Measurements from ENCODE around the gene PPP3R1. TPM values are rescaled to one million over a fixed set of nuclear protein-coding genes. Genes with fewer than 3 reads are reported as not detected.
A peak's percentile ranks its signal among the peaks of the same experiment; 100 is the strongest.

PPP3R1 gene, protein sequence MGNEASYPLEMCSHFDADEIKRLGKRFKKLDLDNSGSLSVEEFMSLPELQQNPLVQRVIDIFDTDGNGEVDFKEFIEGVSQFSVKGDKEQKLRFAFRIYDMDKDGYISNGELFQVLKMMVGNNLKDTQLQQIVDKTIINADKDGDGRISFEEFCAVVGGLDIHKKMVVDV
- polyA plus RNA-seq (ENCODE audit: insufficient read length in 12 of 12), result 100 to 1,000 TPM in 1 of 12 donors, 10 to 100 TPM in 11; 43.6 to 899 (median 55.4) TPM
- long read RNA-seq, donor 1, transcript PPP3R1-201 (6 exons, 3,023 nt), result major isoform, 13 of 13 reads
- long read RNA-seq, donor 1, partial matches to known transcripts, result 0 of 13 reads
- long read RNA-seq, donor 1, other reads (novel, unspliced or antisense), result 0 of 13 reads
- long read RNA-seq, donor 2, transcript PPP3R1-201 (6 exons, 3,023 nt), result major isoform, 24 of 24 reads
- long read RNA-seq, donor 2, partial matches to known transcripts, result 0 of 24 reads
- long read RNA-seq, donor 2, other reads (novel, unspliced or antisense), result 0 of 24 reads
- long read RNA-seq, donor 3, transcript PPP3R1-201 (6 exons, 3,023 nt), result major isoform, 9 of 9 reads
- long read RNA-seq, donor 3, partial matches to known transcripts, result 0 of 9 reads
- long read RNA-seq, donor 3, other reads (novel, unspliced or antisense), result 0 of 9 reads
- long read RNA-seq, donor 4, transcript PPP3R1-201 (6 exons, 3,023 nt), result major isoform, 7 of 7 reads
- long read RNA-seq, donor 4, partial matches to known transcripts, result 0 of 7 reads
- long read RNA-seq, donor 4, other reads (novel, unspliced or antisense), result 0 of 7 reads
- long read RNA-seq, donor 5, transcript PPP3R1-201 (6 exons, 3,023 nt), result major isoform, 14 of 14 reads
- long read RNA-seq, donor 5, partial matches to known transcripts, result 0 of 14 reads
- long read RNA-seq, donor 5, other reads (novel, unspliced or antisense), result 0 of 14 reads
- long read RNA-seq, donor 6, transcript PPP3R1-201 (6 exons, 3,023 nt), result major isoform, 5 of 5 reads
- long read RNA-seq, donor 6, partial matches to known transcripts, result 0 of 5 reads
- long read RNA-seq, donor 6, other reads (novel, unspliced or antisense), result 0 of 5 reads
- long read RNA-seq, donor 7, transcript PPP3R1-201 (6 exons, 3,023 nt), result major isoform, 9 of 9 reads
- long read RNA-seq, donor 7, partial matches to known transcripts, result 0 of 9 reads
- long read RNA-seq, donor 7, other reads (novel, unspliced or antisense), result 0 of 9 reads
- long read RNA-seq, donor 8, transcript PPP3R1-201 (6 exons, 3,023 nt), result major isoform, 25 of 25 reads
- long read RNA-seq, donor 8, partial matches to known transcripts, result 0 of 25 reads
- long read RNA-seq, donor 8, other reads (novel, unspliced or antisense), result 0 of 25 reads
- long read RNA-seq, donor 9, partial matches to known transcripts, result 0 of 4 reads
- long read RNA-seq, donor 9, other reads (novel, unspliced or antisense), result 0 of 4 reads
- long read RNA-seq, donor 10, transcript PPP3R1-201 (6 exons, 3,023 nt), result major isoform, 16 of 16 reads
- long read RNA-seq, donor 10, partial matches to known transcripts, result 0 of 16 reads
- long read RNA-seq, donor 10, other reads (novel, unspliced or antisense), result 0 of 16 reads
- long read RNA-seq, donor 11, transcript PPP3R1-201 (6 exons, 3,023 nt), result major isoform, 14 of 14 reads
- long read RNA-seq, donor 11, partial matches to known transcripts, result 0 of 14 reads
- long read RNA-seq, donor 11, other reads (novel, unspliced or antisense), result 0 of 14 reads

DNA sequence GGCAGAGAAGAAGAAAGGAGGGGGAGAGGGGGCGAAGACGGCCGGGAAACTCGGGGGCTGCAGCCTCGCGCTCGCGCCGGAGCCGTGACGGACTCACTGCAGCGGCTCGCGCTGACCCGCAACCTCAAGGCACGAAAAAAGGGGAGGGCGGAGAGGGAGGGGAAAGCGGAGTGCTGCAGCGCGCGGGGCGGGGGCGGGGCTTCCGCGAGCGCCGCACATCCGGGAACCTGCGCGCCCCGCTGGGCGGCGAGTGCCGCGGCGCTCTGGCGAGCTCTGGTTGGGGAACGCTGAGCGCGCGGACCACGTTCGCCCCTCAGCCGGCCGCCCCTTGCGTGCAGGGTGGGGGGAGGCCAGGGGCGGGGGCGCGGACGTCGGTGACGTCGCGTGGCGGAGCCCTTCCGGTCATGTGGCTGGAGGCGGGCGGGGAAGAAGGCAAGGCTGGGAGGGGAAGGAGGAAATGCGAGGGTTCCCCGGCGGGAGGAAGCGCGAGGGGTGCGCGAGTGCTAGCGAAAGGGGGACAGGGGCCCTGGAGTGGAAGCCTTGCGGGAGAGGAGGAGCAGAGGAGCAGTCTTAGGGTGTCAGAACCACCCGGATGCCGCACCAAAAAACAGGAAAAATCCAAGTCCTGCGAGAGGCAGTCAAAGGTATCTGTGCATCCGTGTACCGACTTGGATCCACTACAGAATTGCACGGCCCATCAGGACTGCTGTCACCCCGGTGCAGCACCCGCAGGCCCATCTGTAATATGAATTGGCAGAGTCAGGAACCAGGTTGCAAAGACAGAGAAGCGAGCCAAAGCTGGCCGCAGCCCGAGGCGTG, at the start of gene PPP3R1:
Gene PPP3R1, minus strand, starts transcription at position 133 of the 819 bp plus-strand sequence. CDS start 405 bp downstream, outside the sequence.
- DNase-seq, result peak; percentile 96

DNA sequence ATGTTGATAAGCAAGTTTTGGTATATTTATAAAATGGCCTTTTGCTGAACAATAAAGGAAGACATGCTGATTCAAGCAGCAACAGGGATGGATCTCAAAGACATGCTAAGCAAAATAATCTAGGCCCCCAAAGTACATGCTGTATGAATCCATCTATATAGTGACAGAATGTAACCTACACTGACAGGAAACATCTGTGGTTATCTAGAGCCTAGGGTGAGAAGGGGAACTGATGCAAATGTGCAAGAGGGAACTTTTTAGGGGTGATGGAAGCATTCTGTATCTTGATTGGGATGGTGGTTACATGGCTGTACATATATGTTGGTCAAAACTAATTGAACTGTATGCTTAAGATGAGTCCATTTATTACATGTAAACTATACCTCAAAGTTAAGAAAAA, 43.2 kb upstream of the PPP3R1 start:
- DNase-seq, result no peak

DNA sequence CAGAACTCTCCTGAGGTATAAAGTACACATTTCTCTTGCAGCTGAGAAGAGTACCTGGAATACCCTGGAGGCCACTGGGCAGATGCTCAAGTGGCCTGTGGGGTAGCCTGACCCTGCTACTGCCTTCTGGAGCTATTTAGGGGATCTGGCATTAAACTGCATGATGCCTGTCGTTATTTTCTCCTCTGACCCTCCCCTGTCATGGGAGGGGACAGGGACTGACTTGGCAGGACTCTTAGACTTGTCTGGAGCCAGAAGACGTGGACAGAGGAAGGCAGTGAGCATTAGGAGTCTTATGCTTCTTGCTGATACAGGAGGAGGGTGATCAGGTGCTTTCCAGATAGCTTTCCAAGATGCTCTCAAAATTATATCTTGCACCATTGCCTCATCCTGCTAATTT, 42.6 kb upstream of the PPP3R1 start:
- no peak for DNase-seq

DNA sequence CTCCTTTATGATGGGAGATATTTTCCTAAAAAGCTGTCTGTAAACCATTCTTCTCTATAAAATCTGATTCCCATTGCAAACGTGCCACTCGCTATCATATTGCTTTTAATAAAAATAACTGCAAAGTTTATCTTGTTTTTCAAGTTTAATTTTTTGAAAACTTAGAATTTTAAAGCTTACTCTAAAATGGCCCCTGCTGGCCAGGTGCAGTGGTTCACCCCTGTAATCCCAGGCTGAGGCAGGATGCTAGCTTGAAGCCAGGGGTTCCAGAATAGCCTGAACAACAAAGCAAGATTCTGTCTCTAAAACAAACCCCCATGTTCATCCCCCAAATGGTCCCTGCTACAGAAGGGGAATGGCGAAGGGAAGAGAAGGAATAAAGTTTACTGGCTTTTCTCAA, 41.9 kb upstream of the PPP3R1 start:
- no peak for DNase-seq

DNA sequence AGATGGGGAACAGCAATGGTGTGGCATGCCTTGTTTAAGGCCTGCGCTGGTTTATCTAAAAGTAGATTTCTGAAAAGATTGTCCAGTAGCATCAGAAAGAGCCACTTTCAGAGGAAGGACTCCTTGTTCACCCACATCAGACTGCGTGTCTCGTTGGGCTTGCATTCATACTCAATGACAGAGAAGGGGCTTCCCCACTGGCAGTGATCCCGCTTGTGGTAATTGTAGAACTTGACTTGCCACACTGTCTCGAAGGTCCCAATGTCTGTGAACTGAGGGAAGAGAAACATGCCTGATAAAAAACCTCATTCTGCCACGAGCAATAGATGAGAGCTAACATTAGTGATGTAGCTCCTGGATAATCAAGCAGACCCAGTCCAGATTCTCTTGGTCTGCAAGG, 41.4 kb upstream of the PPP3R1 start:
- DNase-seq, result no peak

DNA sequence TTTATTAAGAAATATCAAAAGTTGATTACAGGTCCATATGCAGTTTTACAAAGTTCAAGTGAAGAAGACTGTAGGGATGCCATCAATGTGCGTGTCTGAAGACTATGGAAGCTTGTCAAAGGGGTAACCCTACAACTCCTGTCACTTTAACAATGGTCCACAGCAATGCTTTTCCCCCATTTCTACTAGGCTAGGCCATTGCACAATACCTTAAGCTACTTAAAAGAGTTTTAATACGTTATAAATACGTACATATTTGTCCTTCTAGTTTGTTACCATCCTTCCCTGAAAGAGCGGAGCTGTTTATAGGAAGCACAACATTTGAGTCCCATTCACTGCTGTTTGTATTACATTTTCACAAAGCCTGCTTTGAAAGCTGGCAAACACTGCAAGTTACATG, 40.7 kb upstream of the PPP3R1 start:
- DNase-seq, result no peak

DNA sequence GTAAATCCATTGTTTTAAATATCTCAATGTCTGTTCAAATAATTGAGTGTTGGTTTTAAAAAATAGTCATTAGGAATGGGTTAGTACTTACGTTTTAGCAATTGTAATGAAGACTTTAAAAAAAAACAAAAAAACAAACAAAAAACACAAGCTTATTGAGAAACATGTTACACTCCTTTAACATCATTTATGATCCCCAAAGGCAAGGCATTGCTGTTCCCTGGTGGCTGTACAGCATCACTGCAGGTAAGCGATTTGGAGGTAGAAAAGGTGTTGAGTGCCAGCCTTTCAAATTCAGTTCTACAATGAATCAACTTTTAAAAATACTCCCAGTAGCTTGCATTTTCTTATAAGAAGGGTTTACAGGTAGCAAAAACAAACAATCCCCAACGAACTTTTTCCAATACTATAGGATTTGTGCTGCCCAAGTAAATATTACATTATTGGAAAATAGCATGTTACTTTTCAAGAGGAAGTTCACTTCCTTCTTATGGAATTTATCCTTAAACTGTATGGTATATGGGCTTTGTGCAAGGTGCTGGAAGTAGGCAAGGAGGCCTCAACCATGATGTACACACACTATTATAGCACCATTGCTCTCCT, 39.9 kb upstream of the PPP3R1 start:
- no peak for DNase-seq

DNA sequence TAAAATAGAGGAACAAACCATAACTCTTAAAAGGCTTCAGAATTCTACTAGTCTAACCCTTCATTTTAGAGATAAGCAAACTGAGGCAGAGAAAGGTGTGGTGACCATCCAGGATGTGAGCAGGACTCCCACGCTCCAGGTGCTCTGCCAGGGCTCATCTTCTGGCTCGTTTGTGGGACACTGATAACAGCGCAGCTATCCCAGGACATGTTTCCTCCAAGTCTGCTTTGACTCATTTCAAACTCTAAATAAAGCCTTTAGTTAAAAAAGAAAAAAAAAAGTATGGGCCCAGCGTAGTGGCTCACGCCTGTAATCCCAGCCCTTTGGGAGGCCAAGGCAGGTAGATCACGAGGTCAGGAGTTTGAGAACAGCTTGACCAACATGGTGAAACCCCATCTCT, 39.0 kb upstream of the PPP3R1 start:
- DNase-seq, result no peak

DNA sequence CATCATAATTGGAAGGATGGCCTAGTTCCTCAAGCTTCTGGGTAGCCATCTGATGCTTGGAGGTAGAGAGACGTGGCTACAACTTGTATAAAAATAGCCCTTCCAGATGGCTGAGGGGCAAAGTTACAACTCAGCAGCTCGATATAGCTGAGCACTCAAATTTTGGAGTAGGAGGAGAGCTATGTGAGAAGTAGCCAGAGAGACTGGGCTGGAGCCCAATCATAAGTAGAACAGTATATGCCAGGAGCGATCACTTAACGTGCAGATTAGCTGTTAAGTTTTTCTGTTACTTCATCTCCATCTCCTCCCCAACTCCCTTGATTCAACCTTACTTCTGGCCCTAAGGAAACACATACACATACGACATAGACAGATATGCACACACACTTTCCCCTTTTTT, 38.6 kb upstream of the PPP3R1 start:
- peak; percentile 31 for DNase-seq

DNA sequence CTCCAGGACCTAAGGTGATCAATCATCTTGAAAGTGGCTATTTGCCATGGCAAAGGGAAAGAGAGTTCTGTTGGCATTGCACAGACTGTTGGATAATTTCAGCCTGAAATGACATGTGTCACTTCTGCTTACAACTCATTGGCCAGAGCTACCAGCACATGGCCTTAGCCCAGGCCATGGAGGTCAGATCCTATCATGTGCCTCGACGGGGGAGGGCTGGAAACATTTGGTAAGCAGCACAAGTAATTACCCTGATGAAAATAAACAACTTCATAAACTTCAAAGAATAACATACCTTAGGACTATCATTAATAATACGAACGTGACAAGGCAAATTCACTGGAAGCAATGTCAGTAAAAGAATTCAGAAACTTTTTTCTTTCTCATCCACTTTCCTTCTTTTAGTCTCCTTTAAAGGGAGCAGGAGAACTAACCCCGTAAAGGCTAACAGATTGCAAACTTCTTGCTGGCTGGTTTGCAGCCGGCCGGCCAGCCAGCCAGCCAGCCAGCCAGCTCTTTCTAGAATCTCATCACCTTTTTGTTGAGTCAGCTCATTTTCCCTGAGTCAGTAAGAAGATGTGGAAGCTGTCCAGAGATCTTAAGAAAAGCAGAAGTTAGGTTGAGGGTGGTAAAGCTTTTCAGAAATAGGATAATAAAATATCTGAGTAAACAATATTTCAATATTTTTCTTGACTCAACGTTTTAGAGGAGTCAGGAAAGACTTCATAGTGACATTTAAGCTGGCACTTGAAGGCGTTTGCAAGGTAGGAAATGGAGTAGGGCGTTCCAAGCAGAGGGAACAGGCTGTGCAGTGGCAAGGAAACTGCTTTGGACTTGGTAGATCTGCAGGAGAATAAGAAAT, 35.5 kb upstream of the PPP3R1 start:
- DNase-seq, result peak; percentile 38

DNA sequence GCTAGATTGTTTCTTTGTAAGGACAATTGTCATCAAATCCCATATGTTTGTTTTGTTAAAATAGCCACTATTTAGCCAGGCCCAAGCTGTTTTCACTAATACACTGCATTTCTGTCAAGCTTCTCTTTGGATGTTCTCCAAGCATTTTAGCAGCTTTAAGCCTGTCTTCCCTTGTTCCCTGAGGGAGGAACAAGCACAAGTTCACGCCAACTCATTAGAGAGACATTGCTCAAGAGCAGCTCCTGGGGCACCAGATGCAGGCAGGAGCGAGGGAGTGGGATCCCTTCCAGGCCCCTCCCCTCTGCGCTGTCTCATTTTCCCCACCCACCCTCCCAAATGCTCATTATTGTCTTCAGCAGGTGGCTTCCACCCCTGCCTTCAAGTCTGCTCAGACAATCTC, 32.6 kb upstream of the PPP3R1 start:
- peak; percentile 51 for DNase-seq

DNA sequence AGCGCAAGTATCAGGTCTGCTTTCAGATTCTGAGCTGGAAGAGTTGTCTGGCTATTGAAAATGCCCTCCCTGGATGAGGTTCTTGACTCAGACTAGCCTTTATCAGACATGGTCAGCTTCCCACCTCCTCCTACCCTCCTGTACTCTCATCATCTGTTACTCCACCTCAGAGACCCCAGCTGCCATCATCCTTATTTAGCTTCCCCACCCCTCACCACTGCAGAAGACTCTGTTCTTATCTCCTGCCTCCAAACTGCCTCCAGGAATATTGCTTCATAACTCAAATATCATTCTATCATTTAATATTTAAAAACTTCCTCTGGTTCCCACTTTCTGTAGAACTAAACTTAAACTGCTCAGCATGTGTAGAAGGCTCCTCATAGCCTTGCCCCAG, 31.1 kb upstream of the PPP3R1 start:
- DNase-seq, result no peak

DNA sequence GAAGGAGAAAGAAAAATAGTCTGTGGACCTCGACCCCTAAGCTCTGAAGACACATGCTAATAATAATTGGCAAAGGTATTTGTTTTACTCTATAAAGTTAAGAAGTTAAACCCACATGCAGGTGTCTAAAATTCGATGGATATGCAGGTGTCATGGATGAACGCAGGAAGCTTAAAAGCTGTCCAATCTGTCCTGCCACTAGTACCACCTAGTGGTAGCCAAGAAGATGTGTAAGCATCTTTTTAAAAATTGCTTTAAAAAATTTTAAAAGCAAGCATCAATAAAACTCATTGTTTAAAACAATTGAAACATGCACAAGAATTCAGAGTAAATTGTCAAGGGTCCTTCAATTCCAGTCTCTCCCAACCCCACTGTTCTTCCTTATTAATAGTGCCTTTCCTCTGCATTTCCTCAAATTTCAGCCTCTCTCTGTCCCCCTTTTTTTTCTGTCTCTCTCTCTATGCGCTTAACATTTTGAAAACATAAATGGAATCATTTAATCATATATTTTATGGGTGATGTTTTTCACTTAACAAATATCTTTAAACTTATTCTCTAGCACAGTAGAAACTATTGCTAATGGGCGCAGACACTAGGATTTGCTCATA, 30.6 kb upstream of the PPP3R1 start:
- no peak for DNase-seq

DNA sequence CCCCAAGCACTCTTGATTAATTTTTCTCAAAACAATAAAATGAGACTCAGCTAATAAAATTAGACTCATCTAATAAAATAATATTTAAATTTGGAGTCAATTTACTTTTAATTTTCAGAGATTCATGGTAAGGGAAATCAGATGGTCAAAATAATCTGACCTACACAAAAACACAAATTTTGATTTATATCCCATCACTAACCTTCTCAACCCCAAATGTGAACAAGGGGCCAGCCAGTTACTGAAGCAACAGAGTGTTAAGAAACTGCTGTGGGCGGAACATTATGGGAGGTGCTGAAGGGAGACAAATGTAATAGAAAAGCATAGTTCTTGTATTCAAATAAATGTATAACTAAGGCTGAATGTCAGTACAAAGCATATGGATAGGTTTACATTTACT, 28.5 kb upstream of the PPP3R1 start:
- DNase-seq, result no peak

DNA sequence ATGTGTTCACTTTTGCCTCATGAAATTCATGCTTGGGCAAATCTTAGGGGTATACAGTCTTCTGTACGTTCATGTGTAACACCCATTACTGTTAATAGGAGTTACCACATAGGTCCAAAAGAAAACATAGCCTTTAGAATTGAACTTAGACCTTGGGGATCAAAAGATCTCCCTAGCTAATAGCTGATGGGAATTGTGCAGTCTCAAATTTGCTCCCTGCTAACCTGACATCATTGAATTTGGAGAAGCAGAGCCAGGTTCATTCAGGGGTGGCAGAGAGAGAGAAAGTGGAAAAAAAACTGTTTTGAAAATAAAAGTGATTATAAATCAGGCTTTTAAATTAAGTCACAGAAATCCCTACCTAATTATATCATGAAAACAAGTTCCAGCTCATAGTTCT, 28.0 kb upstream of the PPP3R1 start:
- DNase-seq, result no peak

DNA sequence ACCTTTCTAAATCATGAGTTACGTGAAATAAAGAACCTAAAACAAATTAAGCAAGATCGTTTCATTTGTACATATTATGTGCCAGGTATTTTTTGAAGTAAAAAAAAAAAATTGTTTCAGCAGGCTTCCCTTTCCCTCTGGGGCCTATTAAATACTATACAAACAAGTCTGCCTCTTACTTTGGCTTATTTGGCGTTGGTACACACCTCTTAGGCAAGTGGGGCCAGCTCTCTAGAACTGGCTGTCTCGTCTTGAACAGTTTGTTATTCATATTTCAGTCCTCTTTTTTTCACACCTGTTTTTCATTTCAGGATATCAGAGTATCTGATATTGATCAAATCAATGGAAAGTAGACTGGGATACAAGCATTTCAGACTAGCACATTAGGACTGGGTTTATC, 27.4 kb upstream of the PPP3R1 start:
- no peak for DNase-seq

DNA sequence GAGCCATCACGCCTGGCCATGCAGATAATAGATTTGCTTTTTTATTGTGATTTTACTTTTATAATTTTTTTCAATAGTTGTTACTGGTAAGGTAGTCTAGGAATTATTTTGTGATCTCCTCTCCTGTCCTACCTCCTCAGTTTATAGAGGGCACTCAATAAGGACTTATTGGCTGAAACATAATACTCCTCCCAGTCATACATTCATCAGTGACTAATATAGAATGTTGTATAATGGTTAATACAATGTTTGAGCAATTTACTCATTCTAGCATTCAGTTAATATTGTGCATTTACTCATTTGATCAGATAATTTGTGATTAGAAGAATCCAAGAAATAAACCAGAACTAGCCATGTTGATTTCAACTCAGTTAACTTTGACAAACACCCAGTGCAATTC, 25.8 kb upstream of the PPP3R1 start:
- DNase-seq, result no peak

DNA sequence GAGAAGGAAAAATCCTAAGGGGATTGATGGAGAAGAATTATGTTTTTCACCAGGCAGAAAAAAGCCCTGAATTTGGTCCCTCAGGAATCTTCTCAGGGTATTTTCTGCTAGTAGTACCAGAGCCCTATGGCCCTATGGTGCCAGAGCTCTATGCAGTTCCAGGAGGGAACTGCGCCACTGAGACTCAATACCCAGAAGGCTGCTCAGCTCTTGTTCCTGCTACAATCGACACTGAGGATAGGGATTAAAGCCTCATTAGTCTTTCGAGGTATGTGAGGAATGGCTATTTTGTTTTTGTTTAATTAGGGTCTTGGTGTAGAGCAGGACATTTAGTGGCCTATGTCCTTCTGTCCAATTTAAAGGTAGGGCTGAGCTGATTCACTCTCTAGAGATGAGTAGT, 21.7 kb upstream of the PPP3R1 start:
- DNase-seq, result no peak

Measured in muscle of arm (tissue), 14 donors.